ENCODE measurements around the gene RAB40C. TPM values are rescaled to one million over a fixed set of nuclear protein-coding genes. Genes with fewer than 3 reads are reported as not detected.
A peak's percentile ranks its signal among the peaks of the same experiment; 100 is the strongest.

RAB40C gene
- total RNA-seq, 1 experiment from 2014 or later, result 30.7 TPM

DNA sequence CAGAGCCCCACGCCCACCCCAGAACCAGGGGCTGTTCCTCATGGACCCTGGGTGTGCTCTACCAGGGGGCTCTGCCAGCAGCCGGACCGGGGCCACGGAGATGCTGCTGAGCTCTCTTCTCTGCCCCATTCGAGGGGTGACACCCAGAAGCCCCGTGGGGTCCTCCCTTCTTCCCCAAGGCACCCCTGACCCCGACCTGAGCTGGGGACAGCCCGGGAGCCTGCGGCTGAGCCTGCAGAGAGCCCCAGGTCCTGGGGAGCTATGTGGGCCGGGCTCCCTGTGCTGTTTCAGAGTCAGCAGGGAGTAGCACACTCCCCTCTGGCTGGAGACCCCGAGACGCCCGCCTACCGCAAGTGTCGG lies 30.9 kb upstream of the RAB40C start:
- Histone ChIP-seq H3K36me3 (ENCODE audit: control insufficient read depth, insufficient read depth, low read length) (no peaks in the 10 kb centered on the region), H3K9me3 (ENCODE audit: control insufficient read depth, insufficient read depth, low read depth, low read length) (no peaks in the 10 kb centered on the region), H3K27ac (ENCODE audit: low read length) (no peak overlapping the region), H3K4me3 (ENCODE audit: low read depth in 2 of 2, low read length in 2 of 2) (no peak overlapping the region), H3K4me1 (ENCODE audit: control insufficient read depth, insufficient read depth, low read length) (peaks cover 34% of the 10 kb centered on the region), H3K27me3 (ENCODE audit: control insufficient read depth, insufficient read depth, low read length) (no peaks in the 10 kb centered on the region)
- ChIA-PET POLR2A (no interaction called here), CTCF (no interaction called here)
- in situ Hi-C loops (cut with HindIII; ENCODE audit: low pct_unique_long_range_greater_than_20kb, low sequenced_read_pairs) (no loop called here), intact Hi-C loops (cut with micrococcal nuclease; ENCODE audit: unreplicated experiment) (no loop called here)
- DNase-seq (ENCODE audit: low read depth, low spot score) (no peak), ATAC-seq (no peak; the same call in 1 of the 2 replicates)
- TF ChIP-seq TCF7L2 (IDR thresholded peaks at IDR 0.05; ENCODE audit: low read depth, low read length), result no peak
- TF ChIP-seq, protein P1, sequence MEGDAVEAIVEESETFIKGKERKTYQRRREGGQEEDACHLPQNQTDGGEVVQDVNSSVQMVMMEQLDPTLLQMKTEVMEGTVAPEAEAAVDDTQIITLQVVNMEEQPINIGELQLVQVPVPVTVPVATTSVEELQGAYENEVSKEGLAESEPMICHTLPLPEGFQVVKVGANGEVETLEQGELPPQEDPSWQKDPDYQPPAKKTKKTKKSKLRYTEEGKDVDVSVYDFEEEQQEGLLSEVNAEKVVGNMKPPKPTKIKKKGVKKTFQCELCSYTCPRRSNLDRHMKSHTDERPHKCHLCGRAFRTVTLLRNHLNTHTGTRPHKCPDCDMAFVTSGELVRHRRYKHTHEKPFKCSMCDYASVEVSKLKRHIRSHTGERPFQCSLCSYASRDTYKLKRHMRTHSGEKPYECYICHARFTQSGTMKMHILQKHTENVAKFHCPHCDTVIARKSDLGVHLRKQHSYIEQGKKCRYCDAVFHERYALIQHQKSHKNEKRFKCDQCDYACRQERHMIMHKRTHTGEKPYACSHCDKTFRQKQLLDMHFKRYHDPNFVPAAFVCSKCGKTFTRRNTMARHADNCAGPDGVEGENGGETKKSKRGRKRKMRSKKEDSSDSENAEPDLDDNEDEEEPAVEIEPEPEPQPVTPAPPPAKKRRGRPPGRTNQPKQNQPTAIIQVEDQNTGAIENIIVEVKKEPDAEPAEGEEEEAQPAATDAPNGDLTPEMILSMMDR (IDR thresholded peaks at IDR 0.05), result no peak
- TF ChIP-seq POLR2AphosphoS5 (IDR thresholded peaks at IDR 0.05; ENCODE audit: low read depth, low read length), result no peak
- TF ChIP-seq, protein P2, sequence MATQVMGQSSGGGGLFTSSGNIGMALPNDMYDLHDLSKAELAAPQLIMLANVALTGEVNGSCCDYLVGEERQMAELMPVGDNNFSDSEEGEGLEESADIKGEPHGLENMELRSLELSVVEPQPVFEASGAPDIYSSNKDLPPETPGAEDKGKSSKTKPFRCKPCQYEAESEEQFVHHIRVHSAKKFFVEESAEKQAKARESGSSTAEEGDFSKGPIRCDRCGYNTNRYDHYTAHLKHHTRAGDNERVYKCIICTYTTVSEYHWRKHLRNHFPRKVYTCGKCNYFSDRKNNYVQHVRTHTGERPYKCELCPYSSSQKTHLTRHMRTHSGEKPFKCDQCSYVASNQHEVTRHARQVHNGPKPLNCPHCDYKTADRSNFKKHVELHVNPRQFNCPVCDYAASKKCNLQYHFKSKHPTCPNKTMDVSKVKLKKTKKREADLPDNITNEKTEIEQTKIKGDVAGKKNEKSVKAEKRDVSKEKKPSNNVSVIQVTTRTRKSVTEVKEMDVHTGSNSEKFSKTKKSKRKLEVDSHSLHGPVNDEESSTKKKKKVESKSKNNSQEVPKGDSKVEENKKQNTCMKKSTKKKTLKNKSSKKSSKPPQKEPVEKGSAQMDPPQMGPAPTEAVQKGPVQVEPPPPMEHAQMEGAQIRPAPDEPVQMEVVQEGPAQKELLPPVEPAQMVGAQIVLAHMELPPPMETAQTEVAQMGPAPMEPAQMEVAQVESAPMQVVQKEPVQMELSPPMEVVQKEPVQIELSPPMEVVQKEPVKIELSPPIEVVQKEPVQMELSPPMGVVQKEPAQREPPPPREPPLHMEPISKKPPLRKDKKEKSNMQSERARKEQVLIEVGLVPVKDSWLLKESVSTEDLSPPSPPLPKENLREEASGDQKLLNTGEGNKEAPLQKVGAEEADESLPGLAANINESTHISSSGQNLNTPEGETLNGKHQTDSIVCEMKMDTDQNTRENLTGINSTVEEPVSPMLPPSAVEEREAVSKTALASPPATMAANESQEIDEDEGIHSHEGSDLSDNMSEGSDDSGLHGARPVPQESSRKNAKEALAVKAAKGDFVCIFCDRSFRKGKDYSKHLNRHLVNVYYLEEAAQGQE (IDR thresholded peaks at IDR 0.05; ENCODE audit: insufficient read depth in 1 of 2, low read depth in 2 of 2, low read length in 1 of 2), result no peak
- no peak for TF ChIP-seq SIN3A (IDR thresholded peaks at IDR 0.05; ENCODE audit: borderline replicate concordance, insufficient read depth, low read depth, low read length)
- no TSS peak for BruUV-seq (replicated peaks)

GRCh38 chr16:559411-560203 lies 30.3 kb upstream of the RAB40C start:
- intact Hi-C loops (cut with micrococcal nuclease; ENCODE audit: unreplicated experiment), result no loop called here
- CTCF ChIA-PET, result no interaction called here

More at GRCh38 chr16:559411-560203, 30.3 kb upstream of the RAB40C start:
- POLR2A ChIA-PET, result no interaction called here
- BruUV-seq (replicated peaks), result no TSS peak
- Histone ChIP-seq H3K9me3 (ENCODE audit: control insufficient read depth, insufficient read depth, low read depth, low read length) (no peaks in the 10 kb centered on the region), H3K27me3 (ENCODE audit: control insufficient read depth, insufficient read depth, low read length) (no peaks in the 10 kb centered on the region), H3K4me1 (ENCODE audit: control insufficient read depth, insufficient read depth, low read length) (peaks cover 32% of the 10 kb centered on the region), H3K27ac (ENCODE audit: low read length) (no peak overlapping the region), H3K36me3 (ENCODE audit: control insufficient read depth, insufficient read depth, low read length) (no peaks in the 10 kb centered on the region), H3K4me3 (ENCODE audit: low read depth in 2 of 2, low read length in 2 of 2) (no peak overlapping the region)
- ATAC-seq (peak; percentile 38), DNase-seq (ENCODE audit: low read depth, low spot score) (no peak)
- TF ChIP-seq, protein P1 (IDR thresholded peaks at IDR 0.05), result no peak
- TF ChIP-seq, protein P2 (IDR thresholded peaks at IDR 0.05; ENCODE audit: insufficient read depth in 1 of 2, low read depth in 2 of 2, low read length in 1 of 2), result no peak
- TF ChIP-seq SIN3A (IDR thresholded peaks at IDR 0.05; ENCODE audit: borderline replicate concordance, insufficient read depth, low read depth, low read length) (no peak), TCF7L2 (IDR thresholded peaks at IDR 0.05; ENCODE audit: low read depth, low read length) (no peak), POLR2AphosphoS5 (IDR thresholded peaks at IDR 0.05; ENCODE audit: low read depth, low read length) (no peak)
- in situ Hi-C loops (cut with HindIII; ENCODE audit: low pct_unique_long_range_greater_than_20kb, low sequenced_read_pairs), result no loop called here
